ENCODE measurements around the gene LDLRAD1. TPM values are rescaled to one million over a fixed set of nuclear protein-coding genes. Genes with fewer than 3 reads are reported as not detected.
A peak's percentile ranks its signal among the peaks of the same experiment; 100 is the strongest.

LDLRAD1 gene
- total RNA-seq (10 to 100 TPM; 28.7 to 30.1 TPM), polyA plus RNA-seq (10 to 100 TPM in 1 of 2 donors, 1 to 10 TPM in 1; 8.0 to 24.9 TPM)
- long read RNA-seq, donor 1, partial matches to known transcripts, result 0 of 2 reads
- long read RNA-seq, donor 1, other reads (novel, unspliced or antisense), result 0 of 2 reads
- long read RNA-seq, donor 2, partial matches to known transcripts, result 0 of 1 reads
- long read RNA-seq, donor 2, other reads (novel, unspliced or antisense), result 0 of 1 reads
- long read RNA-seq, donor 3, partial matches to known transcripts, result 0 of 1 reads
- long read RNA-seq, donor 3, other reads (novel, unspliced or antisense), result 0 of 1 reads
- long read RNA-seq, donor 4, result 0 reads
- long read RNA-seq, donor 5, partial matches to known transcripts, result 0 of 2 reads
- long read RNA-seq, donor 5, other reads (novel, unspliced or antisense), result 0 of 2 reads

GRCh38 chr1:54017979-54018378, at the start of gene LDLRAD1:
Gene LDLRAD1, minus strand, starts transcription at chr1:54018186. Its CDS starts 74 bp downstream, at chr1:54018112.
- H3K36me3 ChIP-seq (ENCODE audit: control insufficient read depth in 4 of 4, insufficient read depth in 4 of 4, low read length in 4 of 4), result no peaks in the 10 kb centered on the region
- TF ChIP-seq CTCF (IDR thresholded peaks at IDR 0.05; ENCODE audit: control extremely low read depth, extremely low read depth), result no peak
- H3K9me3 ChIP-seq (ENCODE audit: control insufficient read depth in 4 of 4, insufficient read depth in 3 of 4, low read length in 3 of 4), result no peaks in the 10 kb centered on the region
- peaks cover 0 to 1% (median 0%) of the 10 kb centered on the region in 3 donors for H3K27me3 ChIP-seq (ENCODE audit: control insufficient read depth in 3 of 3, insufficient read depth in 3 of 3, low read length in 2 of 3)
- H3K9ac ChIP-seq (ENCODE audit: insufficient read depth in 1 of 2, low read length in 2 of 2), result no peak within 1 kb of the TSS
- no peak within 1 kb of the TSS for H3K4me3 ChIP-seq
- H3K4me1 ChIP-seq (ENCODE audit: control insufficient read depth in 5 of 5, insufficient read depth in 5 of 5, low read length in 5 of 5), result peaks cover 0 to 1% (median 0%) of the 10 kb centered on the region in 5 donors
- no peak within 1 kb of the TSS for H3K27ac ChIP-seq (ENCODE audit: low read depth in 1 of 2, low read length in 1 of 2)
- ATAC-seq (ENCODE audit: insufficient read depth, low FRiP score) (no peak), DNase-seq (no peak)
- 52 to 65% methylated on average over 6 of the region's 6 CpGs for WGBS, 2 donors

GRCh38 chr1:54064299-54064698, 46.3 kb upstream of the LDLRAD1 start:
- 77 to 82% methylated on average over 5 of the region's 5 CpGs for WGBS, 2 donors
- DNase-seq (no peak), ATAC-seq (ENCODE audit: insufficient read depth, low FRiP score) (no peak)
- TF ChIP-seq CTCF (IDR thresholded peaks at IDR 0.05; ENCODE audit: control extremely low read depth, extremely low read depth), result no peak
- Histone ChIP-seq H3K27me3 (ENCODE audit: control insufficient read depth in 3 of 3, insufficient read depth in 3 of 3, low read length in 2 of 3) (no peaks in the 10 kb centered on the region), H3K4me1 (ENCODE audit: control insufficient read depth in 5 of 5, insufficient read depth in 5 of 5, low read length in 5 of 5) (peaks cover 0 to 1% (median 0%) of the 10 kb centered on the region in 5 donors), H3K27ac (ENCODE audit: low read depth in 1 of 2, low read length in 1 of 2) (no peak overlapping the region), H3K4me3 (no peak overlapping the region), H3K9me3 (ENCODE audit: control insufficient read depth in 4 of 4, insufficient read depth in 3 of 4, low read length in 3 of 4) (no peaks in the 10 kb centered on the region), H3K36me3 (ENCODE audit: control insufficient read depth in 4 of 4, insufficient read depth in 4 of 4, low read length in 4 of 4) (peaks cover 0 to 2% (median 0%) of the 10 kb centered on the region in 4 donors), H3K9ac (ENCODE audit: insufficient read depth in 1 of 2, low read length in 2 of 2) (no peak overlapping the region)

- Histone ChIP-seq H3K27me3 (ENCODE audit: control insufficient read depth in 3 of 3, insufficient read depth in 3 of 3, low read length in 2 of 3) (no peaks in the 10 kb centered on the region), H3K4me3 (no peak overlapping the region), H3K36me3 (ENCODE audit: control insufficient read depth in 4 of 4, insufficient read depth in 4 of 4, low read length in 4 of 4) (peaks cover 0 to 6% (median 1%) of the 10 kb centered on the region in 4 donors), H3K4me1 (ENCODE audit: control insufficient read depth in 5 of 5, insufficient read depth in 5 of 5, low read length in 5 of 5) (peaks cover 0 to 21% (median 12%) of the 10 kb centered on the region in 5 donors), H3K27ac (ENCODE audit: low read depth in 1 of 2, low read length in 1 of 2) (no peak overlapping the region), H3K9me3 (ENCODE audit: control insufficient read depth in 4 of 4, insufficient read depth in 3 of 4, low read length in 3 of 4) (no peaks in the 10 kb centered on the region), H3K9ac (ENCODE audit: insufficient read depth in 1 of 2, low read length in 2 of 2) (peak overlapping the region; percentile 92 to 94)
- DNase-seq, result peak in 1 of 3 donors; percentile 8
- ATAC-seq (ENCODE audit: insufficient read depth, low FRiP score), result no peak
- TF ChIP-seq CTCF (IDR thresholded peaks at IDR 0.05; ENCODE audit: control extremely low read depth, extremely low read depth), result no peak
- WGBS, 2 donors, result 14 to 34% methylated on average over 5 of the region's 5 CpGs
Observed at GRCh38 chr1:54054438-54054749, 36.4 kb upstream of the LDLRAD1 start.

Data from lung (tissue), 16 donors.